ENCODE results near the gene PDCD1LG2. TPM values are rescaled to one million over a fixed set of nuclear protein-coding genes. Genes with fewer than 3 reads are reported as not detected.

PDCD1LG2 gene
- total and polyA plus RNA-seq, 12 donors, result 0.51 to 8.6 (median 1.3) TPM

GRCh38 chr9:5582835-5583195 lies 72.5 kb downstream of the PDCD1LG2 start:
- 10 to 30% methylated on average over 2 of the region's 2 CpGs for WGBS, 2 donors
- intact Hi-C loops (cut with DNase I), result loop anchor here in 2 of 10 donors (5.0 kb wide), 2 partner anchors 81 to 126 kb away; no protein-coding TSS in a partner anchor
- TF ChIP-seq CTCF (IDR thresholded peaks at IDR 0.05), result no peak
- DNase-seq (peak in 1 of 2 donors; percentile 40), ATAC-seq (peak in 6 of 8 donors; percentile 52 to 87 (median 68))
- H3K9me3 ChIP-seq, result peaks cover 0 to 3% (median 0%) of the 10 kb centered on the region in 11 donors
- H3K27ac ChIP-seq, result peak overlapping the region in 1 of 10 donors; percentile 3
- no peaks in the 10 kb centered on the region for H3K36me3 ChIP-seq
- no peak overlapping the region for H3K4me3 ChIP-seq
- H3K27me3 ChIP-seq, result no peaks in the 10 kb centered on the region
- H3K4me1 ChIP-seq, result peaks cover 0 to 31% (median 13%) of the 10 kb centered on the region in 9 donors

DNA sequence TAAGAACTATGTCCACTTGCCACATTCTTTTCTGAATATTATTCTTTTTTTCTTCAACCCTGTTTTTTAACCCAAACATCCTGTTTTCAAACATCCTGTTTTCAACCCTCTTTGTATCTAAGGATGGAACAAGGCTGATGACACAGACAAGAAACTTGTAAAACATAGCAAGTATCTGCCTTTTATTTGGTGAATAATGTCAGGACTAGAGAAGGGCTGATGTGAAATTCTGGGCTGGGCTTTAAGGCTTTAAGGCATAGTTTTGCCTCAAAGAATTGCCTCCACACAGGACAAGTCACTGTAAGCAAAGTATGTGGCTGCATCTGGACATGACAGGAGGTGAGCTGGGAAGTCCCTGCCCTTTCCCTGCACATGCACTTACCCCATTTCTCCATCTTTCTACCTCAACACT lies 76.1 kb downstream of the PDCD1LG2 start:
- ATAC-seq, result no peak
- Histone ChIP-seq H3K4me3 (no peak overlapping the region), H3K4me1 (peaks cover 0 to 29% (median 5%) of the 10 kb centered on the region in 9 donors), H3K27ac (peak overlapping the region in 1 of 10 donors; percentile 54), H3K9me3 (peaks cover 0 to 3% (median 0%) of the 10 kb centered on the region in 11 donors), H3K27me3 (no peaks in the 10 kb centered on the region), H3K36me3 (no peaks in the 10 kb centered on the region)
- intact Hi-C loops (cut with DNase I), result loop anchor here in 5 of 10 donors (5.0 kb wide), 5 partner anchors 129 to 404 kb away; partner anchors contain the start of genes CD274 (in 1 of the 5), INSL6 (in 1 of the 5) and PLGRKT (in 1 of the 5)
- TF ChIP-seq CTCF (IDR thresholded peaks at IDR 0.05), result no peak
- DNase-seq, result no peak

DNA sequence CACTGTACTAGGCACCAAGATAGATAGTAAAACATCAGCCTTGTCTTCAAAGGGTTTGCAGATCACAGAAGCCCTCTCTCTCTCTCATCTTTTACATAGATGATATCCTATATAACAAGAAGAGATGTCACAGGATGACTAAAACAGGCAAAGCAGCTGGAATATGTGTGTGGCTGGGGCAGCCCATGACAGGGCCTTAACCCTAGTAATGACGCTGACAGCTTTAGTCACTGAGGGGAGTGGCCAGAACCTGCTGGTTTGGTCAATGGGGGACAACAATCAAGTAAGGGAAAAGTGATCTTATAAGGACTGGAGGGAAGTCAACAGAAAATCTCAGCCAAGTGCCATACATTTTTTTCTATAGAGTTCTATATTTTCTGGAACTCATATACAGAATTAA lies 76.7 kb downstream of the PDCD1LG2 start:
- H3K27me3 ChIP-seq, result no peaks in the 10 kb centered on the region
- intact Hi-C loops (cut with DNase I), result loop anchor here in 5 of 10 donors (5.0 kb wide), 5 partner anchors 130 to 405 kb away; partner anchors contain the start of genes CD274 (in 1 of the 5), INSL6 (in 1 of the 5) and PLGRKT (in 1 of the 5)
- DNase-seq, result no peak
- H3K9me3 ChIP-seq, result no peaks in the 10 kb centered on the region
- H3K27ac ChIP-seq, result peak overlapping the region in 1 of 10 donors; percentile 54
- H3K4me3 ChIP-seq, result no peak overlapping the region
- no peaks in the 10 kb centered on the region for H3K36me3 ChIP-seq
- no peak for ATAC-seq
- no peak for TF ChIP-seq CTCF (IDR thresholded peaks at IDR 0.05)
- peaks cover 0 to 29% (median 5%) of the 10 kb centered on the region in 9 donors for H3K4me1 ChIP-seq
- 86 to 94% methylated on average over 1 of the region's 1 CpG for WGBS, 2 donors

- intact Hi-C loops (cut with DNase I), result loop anchor here in 4 of 10 donors (5.0 to 10.0 kb wide), 4 partner anchors 145 to 827 kb away; partner anchors contain the start of genes INSL6 (in 2 of the 4) and JAK2 (in 1 of the 4)
- Histone ChIP-seq H3K4me1 (peaks cover 0 to 20% (median 4%) of the 10 kb centered on the region in 9 donors), H3K27ac (no peak overlapping the region), H3K4me3 (no peak overlapping the region), H3K27me3 (no peaks in the 10 kb centered on the region), H3K9me3 (no peaks in the 10 kb centered on the region), H3K36me3 (no peaks in the 10 kb centered on the region)
- no peak for TF ChIP-seq CTCF (IDR thresholded peaks at IDR 0.05)
- DNase-seq, result no peak
- no peak for ATAC-seq
- 84 to 88% methylated on average over 3 of the region's 3 CpGs for WGBS, 2 donors
Measured at GRCh38 chr9:5592231-5592630, 81.9 kb downstream of the PDCD1LG2 start.

Measured in heart right ventricle (tissue), 16 donors.